Neuron (in vitro differentiated cells): ENCODE results near the gene ZNF593OS.

Source experiments
- H2AFZ ChIP-seq: one replicate; pipeline ENCODE4 v1.6.1; 2013; ENCODE audit warnings: low read depth, mild to moderate bottlenecking, inconsistent platforms, low read length, moderate library complexity
- H3K27me3 ChIP-seq: one replicate; pipeline ENCODE4 v1.6.1; 2013; ENCODE audit warnings: low read length; ENCODE audit not compliant: insufficient read depth
- H3K36me3 ChIP-seq: one replicate; pipeline ENCODE4 v1.6.1; 2013; ENCODE audit warnings: low read length; ENCODE audit not compliant: insufficient read depth
- H3K4me1 ChIP-seq: one replicate; pipeline ENCODE4 v1.6.1; 2013; ENCODE audit warnings: low read length; ENCODE audit not compliant: insufficient read depth
- H3K4me3 ChIP-seq: 2 replicates; pipeline ENCODE4 v1.5.1; 2013; ENCODE audit warnings: mild to moderate bottlenecking, low read length, moderate library complexity
- H3K9me3 ChIP-seq: one replicate; pipeline ENCODE4 v1.6.1; 2013; ENCODE audit warnings: low read length

The ZNF593OS gene

GRCh38 chr1:26195805-26196204 is 24.2 kb upstream of the ZNF593OS start:
- Histone ChIP-seq H3K4me3 (no peak overlapping the region), H2AFZ (no peak overlapping the region), H3K36me3 (no peaks in the 10 kb centered on the region), H3K27me3 (peaks cover 5% of the 10 kb centered on the region), H3K4me1 (no peaks in the 10 kb centered on the region), H3K9me3 (no peaks in the 10 kb centered on the region)

GRCh38 chr1:26191739-26192138 is 20.1 kb upstream of the ZNF593OS start:
- no peak overlapping the region for H3K4me3 ChIP-seq
- no peaks in the 10 kb centered on the region for H3K4me1 ChIP-seq
- H3K36me3 ChIP-seq, result no peaks in the 10 kb centered on the region
- H2AFZ ChIP-seq, result no peak overlapping the region
- H3K9me3 ChIP-seq, result no peaks in the 10 kb centered on the region
- no peaks in the 10 kb centered on the region for H3K27me3 ChIP-seq

- Histone ChIP-seq H3K4me3 (no peak within 1 kb of the TSS), H3K36me3 (no peaks in the 10 kb centered on the region), H2AFZ (no peak within 1 kb of the TSS), H3K27me3 (no peaks in the 10 kb centered on the region), H3K9me3 (no peaks in the 10 kb centered on the region), H3K4me1 (no peaks in the 10 kb centered on the region)
Observed at GRCh38 chr1:26190373-26190987, 18.8 kb upstream of the ZNF593OS start, which contains the start of gene CATSPER4. CATSPER4 (plus strand) TSS chr1:26190602; CDS start chr1:26190628, 26 bp downstream.

- Histone ChIP-seq H3K36me3 (no peaks in the 10 kb centered on the region), H2AFZ (no peak overlapping the region), H3K4me3 (no peak overlapping the region), H3K9me3 (no peaks in the 10 kb centered on the region), H3K27me3 (no peaks in the 10 kb centered on the region), H3K4me1 (no peaks in the 10 kb centered on the region)
Observed at GRCh38 chr1:26189751-26190275, 18.2 kb upstream of the ZNF593OS start.

- Histone ChIP-seq H3K4me3 (no peak overlapping the region), H2AFZ (no peak overlapping the region), H3K27me3 (no peaks in the 10 kb centered on the region), H3K9me3 (no peaks in the 10 kb centered on the region), H3K36me3 (no peaks in the 10 kb centered on the region), H3K4me1 (no peaks in the 10 kb centered on the region)
Observed at GRCh38 chr1:26189331-26189730, 17.7 kb upstream of the ZNF593OS start.

- Histone ChIP-seq H3K36me3 (no peaks in the 10 kb centered on the region), H3K4me1 (no peaks in the 10 kb centered on the region), H2AFZ (no peak overlapping the region), H3K27me3 (no peaks in the 10 kb centered on the region), H3K9me3 (no peaks in the 10 kb centered on the region), H3K4me3 (no peak overlapping the region)
Observed at GRCh38 chr1:26188477-26188876, 16.8 kb upstream of the ZNF593OS start.

- Histone ChIP-seq H3K4me1 (no peaks in the 10 kb centered on the region), H2AFZ (no peak overlapping the region), H3K36me3 (no peaks in the 10 kb centered on the region), H3K9me3 (no peaks in the 10 kb centered on the region), H3K27me3 (no peaks in the 10 kb centered on the region), H3K4me3 (no peak overlapping the region)
Observed at GRCh38 chr1:26187882-26188281, 16.2 kb upstream of the ZNF593OS start.

GRCh38 chr1:26184883-26185282 is 13.3 kb upstream of the ZNF593OS start:
- Histone ChIP-seq H3K4me1 (no peaks in the 10 kb centered on the region), H3K36me3 (no peaks in the 10 kb centered on the region), H3K4me3 (no peak overlapping the region), H3K9me3 (no peaks in the 10 kb centered on the region), H3K27me3 (no peaks in the 10 kb centered on the region), H2AFZ (no peak overlapping the region)

- H3K4me3 ChIP-seq, result no peak overlapping the region
- H3K9me3 ChIP-seq, result no peaks in the 10 kb centered on the region
- H2AFZ ChIP-seq, result no peak overlapping the region
- H3K4me1 ChIP-seq, result no peaks in the 10 kb centered on the region
- no peaks in the 10 kb centered on the region for H3K27me3 ChIP-seq
- no peaks in the 10 kb centered on the region for H3K36me3 ChIP-seq
Observed at GRCh38 chr1:26184086-26184485, 12.5 kb upstream of the ZNF593OS start.

GRCh38 chr1:26182383-26182696 is 10.7 kb upstream of the ZNF593OS start:
- no peaks in the 10 kb centered on the region for H3K27me3 ChIP-seq
- H3K4me1 ChIP-seq, result no peaks in the 10 kb centered on the region
- no peaks in the 10 kb centered on the region for H3K9me3 ChIP-seq
- H3K4me3 ChIP-seq, result no peak overlapping the region
- no peaks in the 10 kb centered on the region for H3K36me3 ChIP-seq
- no peak overlapping the region for H2AFZ ChIP-seq

GRCh38 chr1:26181586-26182382 is 10.2 kb upstream of the ZNF593OS start:
- Histone ChIP-seq H3K4me3 (no peak overlapping the region), H3K27me3 (no peaks in the 10 kb centered on the region), H3K4me1 (no peaks in the 10 kb centered on the region), H2AFZ (no peak overlapping the region), H3K9me3 (no peaks in the 10 kb centered on the region), H3K36me3 (no peaks in the 10 kb centered on the region)

GRCh38 chr1:26180010-26180506 is 8.4 kb upstream of the ZNF593OS start:
- Histone ChIP-seq H3K4me3 (no peak overlapping the region), H3K36me3 (no peaks in the 10 kb centered on the region), H3K27me3 (no peaks in the 10 kb centered on the region), H3K4me1 (no peaks in the 10 kb centered on the region), H3K9me3 (no peaks in the 10 kb centered on the region), H2AFZ (no peak overlapping the region)

GRCh38 chr1:26177182-26177684 is 5.6 kb upstream of the ZNF593OS start, which contains the start of gene CNKSR1:
CNKSR1 (plus strand) TSS chr1:26177491; CDS start chr1:26177548, 57 bp downstream.
- no peak within 1 kb of the TSS for H2AFZ ChIP-seq
- H3K9me3 ChIP-seq, result no peaks in the 10 kb centered on the region
- H3K27me3 ChIP-seq, result no peaks in the 10 kb centered on the region
- peaks cover 3% of the 10 kb centered on the region for H3K36me3 ChIP-seq
- no peaks in the 10 kb centered on the region for H3K4me1 ChIP-seq
- no peak within 1 kb of the TSS for H3K4me3 ChIP-seq
